Medulla oblongata (tissue), 1 donor: ENCODE data around the gene AARSD1.
"Not testable (repeated sequence)": the region's sequence is repeated elsewhere in the genome, so short reads cannot be mapped to it uniquely, and the experiment has no call there.

Experiments
- DNase-seq: peaks from one replicate; pipeline ENCODE4 v3.0.0-alpha.2; 2015; ENCODE audit errors: extremely low spot score

The AARSD1 gene

DNA sequence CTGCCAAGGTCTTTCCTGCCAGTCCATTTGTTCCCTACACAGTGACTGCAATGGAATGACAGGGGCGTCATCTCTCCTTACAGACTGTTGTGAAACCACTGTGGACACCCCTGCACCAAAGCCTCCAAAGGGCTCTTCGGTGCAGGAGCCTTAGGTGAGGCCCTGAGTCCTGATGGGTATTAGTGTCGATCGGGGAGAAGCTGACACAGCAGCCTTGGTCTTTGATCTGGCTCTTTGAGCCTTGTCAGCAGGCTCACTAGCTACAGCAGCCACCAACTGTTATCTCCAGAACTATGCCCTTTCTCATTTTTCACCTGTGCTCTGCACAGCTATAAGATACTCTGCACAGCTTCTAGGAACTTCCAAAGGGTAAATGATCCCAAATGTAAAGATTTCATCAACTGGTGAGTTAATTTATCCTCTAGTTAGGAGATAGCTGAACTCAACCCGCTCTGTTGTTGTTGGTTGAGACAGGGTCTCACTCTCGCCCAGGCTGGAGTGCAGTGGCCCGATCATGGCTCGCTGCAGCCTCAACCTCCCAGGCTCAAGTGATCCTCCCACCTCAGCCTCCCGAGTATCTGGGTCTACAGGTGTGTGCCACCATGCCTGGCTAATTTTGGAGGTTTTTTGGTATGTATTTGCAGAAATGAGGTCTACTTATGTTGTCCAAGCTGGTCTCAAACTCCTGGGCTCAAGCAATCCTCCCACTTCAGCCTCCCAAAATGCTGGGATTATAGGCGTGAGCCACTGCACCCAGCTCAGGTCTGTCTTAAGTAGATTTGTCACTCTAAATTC is 44.0 kb downstream of the AARSD1 start:
- DNase-seq: no peak

DNA sequence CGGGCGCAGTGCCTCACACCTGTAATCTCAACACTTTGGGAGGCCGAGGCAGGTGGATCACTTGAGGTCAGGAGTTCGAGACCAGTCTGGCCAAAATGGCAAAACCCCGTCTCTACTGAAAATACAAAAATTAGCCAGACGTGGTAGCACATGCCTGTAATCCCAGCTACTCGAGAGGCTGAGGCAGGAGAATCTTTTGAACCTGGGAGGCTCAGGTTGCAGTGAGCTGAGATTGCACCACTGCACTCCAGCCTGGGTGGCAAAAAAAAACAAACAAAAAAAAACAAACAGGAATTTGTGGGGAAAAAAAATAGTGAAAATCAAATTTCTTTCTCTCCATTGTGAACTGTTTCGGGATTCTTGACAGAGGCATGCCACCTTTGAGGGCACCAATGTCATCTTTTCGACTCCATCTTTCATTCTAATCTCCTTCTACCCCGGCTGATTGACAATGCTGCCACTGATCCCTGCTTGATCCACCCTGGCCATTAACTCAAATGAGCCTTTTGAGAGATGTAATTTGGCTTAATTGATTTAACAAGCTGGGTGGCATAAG is 44.7 kb downstream of the AARSD1 start:
- not testable (repeated sequence) for DNase-seq

DNA sequence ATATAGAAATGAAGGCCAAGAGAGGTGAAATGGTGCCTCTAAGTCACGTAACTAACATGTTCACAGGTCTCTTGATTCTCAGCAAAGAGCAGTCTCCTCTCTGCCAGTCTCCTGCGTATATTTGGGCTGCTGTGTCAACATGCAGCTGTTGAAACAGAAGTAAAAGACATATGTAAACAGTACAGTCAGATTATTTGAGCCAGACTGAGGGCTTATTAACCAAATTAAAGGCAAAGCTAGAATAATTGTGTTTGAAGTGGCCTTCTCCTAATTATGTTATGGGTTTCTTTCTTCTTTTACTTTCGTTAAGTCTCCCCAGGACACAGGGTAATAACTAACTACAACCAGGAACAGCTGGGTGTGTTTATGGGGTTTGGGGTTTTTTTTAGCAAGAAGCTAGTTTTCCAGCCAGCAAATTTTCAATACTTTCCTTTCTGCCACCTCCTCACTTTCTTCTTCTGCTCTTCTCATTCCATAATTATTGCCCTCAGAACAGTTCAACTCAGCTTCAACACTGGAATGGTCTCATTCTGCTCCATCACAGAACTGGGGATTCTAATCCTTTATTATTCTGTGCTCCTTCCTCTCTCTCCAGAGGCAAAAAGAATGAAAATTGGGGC is 45.2 kb downstream of the AARSD1 start:
- no peak for DNase-seq

DNA sequence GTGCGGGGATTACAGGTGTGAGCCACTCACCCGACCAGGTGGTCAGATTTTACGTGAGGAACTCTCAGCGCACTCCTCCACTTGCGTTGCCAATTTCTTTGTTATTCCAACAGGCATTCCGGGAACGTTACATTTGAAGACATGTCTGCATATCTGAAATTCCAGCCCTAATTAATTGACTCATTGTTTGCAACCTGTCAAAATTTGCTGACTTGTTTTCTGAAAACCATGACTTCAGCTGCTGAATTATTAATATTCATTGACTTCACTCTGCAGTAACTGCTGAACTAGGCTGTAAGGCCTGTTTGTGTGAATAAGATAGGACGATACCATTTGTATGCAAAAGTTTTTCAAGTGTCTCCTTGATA is 47.0 kb downstream of the AARSD1 start:
- DNase-seq: no peak

DNA sequence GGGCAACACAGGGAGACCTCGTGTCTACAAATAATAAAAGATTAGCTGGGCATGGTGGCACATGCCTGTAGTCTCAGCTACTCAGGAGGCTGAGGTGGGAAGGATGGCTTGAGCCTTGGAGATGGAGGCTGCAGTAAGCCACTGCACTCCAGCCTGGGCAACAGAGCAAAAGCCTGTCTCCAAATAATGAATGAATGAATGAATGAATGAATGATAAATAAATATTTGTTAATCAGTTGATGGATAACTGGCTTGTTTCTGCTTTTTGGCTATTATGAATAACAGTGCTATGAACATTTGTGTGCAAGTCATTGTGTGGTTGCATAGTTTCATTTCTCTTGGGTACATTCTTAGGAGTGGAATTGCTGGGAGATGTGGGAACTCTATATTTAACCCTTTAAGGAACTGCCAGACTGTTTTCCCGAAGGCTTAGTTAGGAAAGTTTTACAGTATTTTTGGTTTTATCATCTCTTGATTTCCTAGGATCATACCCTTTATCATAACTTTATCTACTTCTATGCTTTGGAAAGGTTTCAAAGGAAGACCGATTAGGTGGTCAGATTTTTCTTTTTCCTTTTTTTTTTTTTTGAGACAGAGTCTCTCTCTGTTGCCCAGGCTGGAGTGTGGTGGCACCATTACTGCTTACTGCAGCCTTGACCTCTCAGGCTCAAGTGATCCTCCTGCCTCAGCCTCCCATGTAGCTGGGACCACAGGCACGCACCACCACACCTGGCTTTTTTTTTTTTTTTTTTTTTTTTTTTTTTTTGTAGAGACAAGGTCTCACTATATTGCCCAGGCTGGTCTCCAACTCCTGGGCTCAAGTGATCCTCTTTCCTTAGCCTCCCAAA is 47.6 kb downstream of the AARSD1 start:
- DNase-seq: not testable (repeated sequence)

DNA sequence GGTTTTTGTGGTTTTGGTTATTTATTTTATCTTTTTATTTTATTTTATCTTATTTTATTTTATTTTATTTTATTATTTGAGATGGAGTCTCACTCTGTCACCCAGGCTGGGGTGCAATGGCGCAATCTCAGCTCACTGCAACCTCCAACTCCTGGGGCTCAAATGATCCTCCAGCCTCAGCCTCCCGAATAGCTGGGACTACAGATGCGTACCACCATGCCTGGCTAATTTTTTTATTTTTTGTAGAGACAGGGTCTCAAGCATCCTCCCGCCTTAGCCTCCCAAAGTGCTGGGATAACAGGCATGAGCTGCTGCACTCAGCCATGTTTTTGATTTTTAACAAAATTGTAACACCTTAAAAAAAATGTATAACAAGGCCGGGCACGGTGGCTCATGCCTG is 49.0 kb downstream of the AARSD1 start:
- not testable (repeated sequence) for DNase-seq

DNA sequence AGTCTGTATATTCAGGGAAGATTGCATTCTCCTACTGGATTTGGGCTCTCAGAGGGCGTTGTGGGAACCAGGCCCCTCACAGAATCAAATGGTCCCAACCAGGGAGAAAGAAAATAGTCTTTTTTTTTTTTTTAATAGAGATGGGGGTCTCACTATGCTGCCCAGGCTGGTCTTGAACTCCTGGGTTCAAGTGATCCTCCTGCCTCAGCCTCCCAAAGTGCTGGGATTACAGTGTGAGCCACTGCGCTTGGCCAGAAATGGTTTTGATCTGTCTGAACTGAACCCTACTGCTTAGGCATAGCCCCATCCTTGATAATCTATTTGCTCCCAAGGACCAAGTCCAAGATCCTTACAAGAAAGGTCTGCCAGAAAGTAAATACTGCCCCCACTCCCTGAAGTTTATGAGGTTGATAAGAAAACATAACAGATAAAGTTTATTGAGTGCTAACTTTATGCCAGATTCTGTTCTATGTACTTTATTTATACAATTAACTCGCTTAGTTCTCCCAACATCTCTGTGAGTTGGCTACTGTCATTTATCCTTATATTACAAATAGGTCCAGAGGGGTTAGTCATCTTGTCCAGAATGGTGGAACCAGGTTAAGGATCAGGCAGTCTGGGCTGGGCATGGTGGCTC is 50.2 kb downstream of the AARSD1 start:
- no peak for DNase-seq

DNA sequence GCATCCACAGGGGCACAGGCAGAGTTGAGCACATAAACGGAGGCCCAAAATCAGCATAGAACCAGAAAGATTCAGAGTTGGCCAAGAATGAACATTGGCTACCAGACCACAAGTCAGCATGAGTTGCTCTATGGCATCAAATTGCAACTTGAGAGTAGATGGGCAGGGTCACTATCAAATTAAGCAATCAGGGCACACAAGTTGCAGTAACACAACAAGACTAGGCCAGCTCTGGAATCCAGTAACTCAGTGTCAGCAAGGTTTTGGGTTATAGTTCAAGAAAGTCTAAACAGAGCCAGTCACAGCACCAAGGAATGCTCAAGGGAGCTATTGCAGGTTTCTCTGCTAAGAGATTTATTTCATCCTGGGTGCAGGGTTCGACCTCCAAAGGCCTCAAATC is 50.7 kb downstream of the AARSD1 start:
- DNase-seq: no peak

DNA sequence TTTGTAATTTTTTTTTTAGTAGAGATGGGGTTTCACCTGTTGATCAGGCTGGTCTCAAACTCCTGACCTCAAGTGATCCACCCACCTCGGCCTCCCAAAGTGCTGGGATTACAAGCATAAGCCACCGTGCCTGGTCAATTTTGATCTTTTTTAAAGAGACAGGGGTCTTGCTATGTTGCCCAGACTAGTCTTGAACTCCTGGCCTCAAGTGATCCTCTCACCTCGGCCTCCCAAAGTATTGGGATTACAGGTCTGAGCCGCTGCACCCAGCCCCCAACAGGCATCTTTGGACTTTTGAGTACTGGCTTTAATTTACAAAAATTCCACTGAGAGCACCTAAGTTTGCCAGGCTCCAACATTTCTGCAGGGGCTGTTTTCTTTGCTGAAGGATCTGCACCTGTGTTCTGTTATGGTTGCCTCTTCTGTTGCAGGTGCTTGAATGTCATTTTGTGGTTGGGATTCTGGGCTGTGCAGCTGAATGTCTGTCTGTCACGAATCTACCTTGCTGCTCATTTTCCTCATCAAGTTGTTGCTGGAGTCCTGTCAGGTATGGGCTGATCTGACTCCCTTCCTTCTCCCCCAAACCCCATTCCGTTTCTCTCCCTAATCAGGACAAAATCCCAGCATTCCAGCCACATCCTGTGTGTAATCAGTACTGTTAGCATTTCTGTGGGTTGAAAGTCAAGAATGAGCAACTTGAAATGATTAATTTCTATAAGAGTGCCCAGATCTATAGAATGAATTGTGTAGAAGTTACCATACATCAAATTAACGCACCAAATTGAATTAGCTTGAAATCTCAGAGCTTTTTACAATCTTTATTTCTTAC is 55.2 kb downstream of the AARSD1 start:
- no peak for DNase-seq

DNA sequence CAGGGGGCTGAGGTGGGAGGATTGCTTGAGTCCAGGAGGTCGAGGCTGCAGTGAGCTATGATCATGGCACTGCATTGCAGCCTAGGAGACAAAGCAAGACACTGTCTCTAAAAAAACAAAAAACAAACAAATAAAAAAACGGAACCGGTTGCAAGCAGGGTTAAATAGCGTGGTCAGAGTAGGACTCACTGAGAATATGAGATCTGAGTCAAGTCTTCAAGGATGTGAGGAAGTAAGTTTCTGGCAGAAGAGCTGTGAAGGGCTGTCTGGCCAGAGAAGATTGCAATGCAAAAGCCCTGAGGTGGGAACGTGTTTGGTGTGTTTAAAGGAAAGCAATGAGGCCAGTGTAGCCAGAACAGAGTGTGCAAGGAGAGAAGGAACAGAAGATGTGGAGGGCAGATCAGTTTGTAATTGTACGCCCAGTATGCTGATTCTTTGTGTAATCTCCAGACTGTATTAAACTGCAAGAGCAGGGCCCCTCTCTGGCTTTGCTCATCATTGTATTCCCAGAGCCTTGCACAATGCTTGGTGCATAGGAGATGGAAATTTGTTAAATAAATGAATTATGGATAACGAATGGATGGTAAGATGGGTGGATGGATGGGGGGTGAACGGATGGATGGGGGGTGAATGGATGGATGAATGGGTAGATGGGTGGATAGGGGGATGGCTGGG is 57.3 kb downstream of the AARSD1 start:
- DNase-seq: no peak

DNA sequence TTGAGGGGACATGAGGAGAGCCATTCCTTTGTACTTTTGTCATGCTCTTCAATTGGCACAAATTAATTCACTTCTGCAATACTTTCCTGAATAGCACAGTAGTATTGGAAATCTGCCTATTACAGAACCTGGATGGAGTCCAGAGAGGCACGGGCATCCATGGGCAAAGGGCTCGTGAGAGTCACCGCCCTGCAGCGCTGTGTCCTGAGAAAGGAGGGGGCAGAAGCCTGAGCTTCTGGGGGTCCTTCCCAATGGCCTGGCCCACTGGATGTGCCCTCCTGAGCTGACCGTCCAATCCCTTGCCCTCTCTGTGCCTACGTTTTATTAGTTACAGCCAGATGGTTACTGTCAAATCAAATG is 60.2 kb downstream of the AARSD1 start:
- no peak for DNase-seq

DNA sequence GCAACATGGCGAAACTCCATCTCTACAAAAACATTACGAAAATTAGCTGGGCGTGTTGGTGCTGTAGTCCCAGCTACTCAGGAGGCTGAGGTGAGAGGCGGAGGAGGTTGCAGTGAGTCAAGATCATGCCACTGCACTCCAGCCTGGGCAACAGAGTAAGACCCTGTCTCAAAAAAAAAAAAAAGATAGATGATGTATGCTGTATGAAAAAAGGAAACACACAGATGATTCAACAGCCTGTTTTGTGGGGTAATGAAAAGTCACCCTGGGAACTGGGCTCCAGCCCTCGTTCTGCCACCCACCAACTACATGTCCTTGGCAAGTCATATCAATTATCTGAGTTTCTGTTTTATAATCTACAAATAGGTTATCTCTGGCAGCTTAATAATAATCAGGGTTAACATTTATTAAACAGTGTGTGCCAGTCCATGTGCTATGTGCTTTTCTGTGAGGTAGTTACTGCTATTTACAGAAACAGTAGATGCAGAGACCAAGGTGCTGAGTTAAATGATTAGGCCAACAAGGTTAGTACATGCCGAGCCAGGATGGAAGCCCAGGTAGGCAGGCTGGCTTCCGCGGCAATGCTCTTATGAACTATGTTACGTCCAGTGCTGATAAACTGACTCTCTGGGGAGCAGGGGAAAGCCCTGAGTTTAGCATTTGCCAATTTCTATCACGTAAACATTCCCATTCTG is 62.6 kb downstream of the AARSD1 start:
- no peak for DNase-seq
